Liver (tissue), 9 donors: Measurements from ENCODE around the gene TSPAN5. TPM values are rescaled to one million over a fixed set of nuclear protein-coding genes. Genes with fewer than 3 reads are reported as not detected.
"Not testable (repeated sequence)": the region's sequence is repeated elsewhere in the genome, so short reads cannot be mapped to it uniquely, and the experiment has no call there.

Source experiments
- DNase-seq: peaks from one replicate; pipeline ENCODE4 v3.0.0-alpha.2; 2017; ENCODE audit warnings: low spot score
- H3K27ac ChIP-seq, 2 donors: one replicate each; pipeline ENCODE4 v1.7.0; 2013; ENCODE audit warnings: inconsistent platforms in 2 of 2, low read length in 2 of 2, control low read depth in 1 of 2, low read depth in 1 of 2, mild to moderate bottlenecking in 1 of 2
- H3K27me3 ChIP-seq, 4 donors: one replicate each; pipeline versions ENCODE4 v1.6.1 to v1.7.0; 2013; ENCODE audit warnings: low read length in 3 of 4, inconsistent platforms in 1 of 4, mild to moderate bottlenecking in 1 of 4, moderate library complexity in 1 of 4; ENCODE audit not compliant: control insufficient read depth in 4 of 4, insufficient read depth in 4 of 4
- H3K36me3 ChIP-seq, 4 donors: one replicate each; pipeline versions ENCODE4 v1.6.1 to v1.7.0; 2013; ENCODE audit warnings: low read length in 3 of 4, mild to moderate bottlenecking in 3 of 4, low read depth in 1 of 4, moderate library complexity in 1 of 4; ENCODE audit not compliant: control insufficient read depth in 4 of 4, insufficient read depth in 3 of 4
- H3K4me1 ChIP-seq, 4 donors: one replicate each; pipeline versions ENCODE4 v1.6.1 to v1.7.0; 2013; ENCODE audit warnings: low read length in 3 of 4, mild to moderate bottlenecking in 3 of 4, moderate library complexity in 1 of 4; ENCODE audit not compliant: control insufficient read depth in 4 of 4, insufficient read depth in 4 of 4
- H3K4me3 ChIP-seq, 3 donors: one replicate each; pipeline versions ENCODE4 v1.6.1 to v1.7.0; 2013; ENCODE audit warnings: low read length in 3 of 3, control low read depth in 1 of 3, low read depth in 1 of 3, mild to moderate bottlenecking in 1 of 3
- H3K9ac ChIP-seq, 2 donors: one replicate each; pipeline ENCODE4 v1.7.0; 2013; ENCODE audit warnings: low read length in 2 of 2, mild to moderate bottlenecking in 2 of 2, moderate library complexity in 2 of 2, control low read depth in 1 of 2, low read depth in 1 of 2
- H3K9me3 ChIP-seq, 4 donors: one replicate each; pipeline versions ENCODE4 v1.6.1 to v1.7.0; 2013; ENCODE audit warnings: low read length in 3 of 4; ENCODE audit not compliant: control insufficient read depth in 4 of 4
- FOXA1 ChIP-seq: IDR thresholded peaks from 2 replicates; pipeline ENCODE4 v1.6.1; 2016; ENCODE audit warnings: antibody characterized with exemption
- FOXA2 ChIP-seq: IDR thresholded peaks from 2 replicates; pipeline ENCODE4 v1.6.1; 2016; ENCODE audit warnings: antibody characterized with exemption
- GABPA ChIP-seq, 2 donors: IDR thresholded peaks in 1 of 2; conservative IDR thresholded peaks in 1 of 2; 2 replicates each; pipeline ENCODE4 v1.6.1; 2016; ENCODE audit warnings: antibody characterized with exemption in 2 of 2, mild to moderate bottlenecking in 1 of 2, moderate library complexity in 1 of 2
- HNF4A ChIP-seq, 2 donors: conservative IDR thresholded peaks; 2 replicates each; pipeline ENCODE4 v1.6.1; 2016; ENCODE audit warnings: antibody characterized with exemption in 2 of 2, mild to moderate bottlenecking in 2 of 2
- JUND ChIP-seq, 2 donors: IDR thresholded peaks; 2 replicates each; pipeline ENCODE4 v1.6.1; 2016; ENCODE audit warnings: antibody characterized with exemption in 2 of 2
- NR2F2 ChIP-seq: IDR thresholded peaks from 2 replicates; pipeline ENCODE4 v1.6.1; 2016; ENCODE audit warnings: antibody characterized with exemption
- RXRA ChIP-seq, 2 donors: IDR thresholded peaks; 2 replicates each; pipeline ENCODE4 v1.6.1; 2017 to 2018; ENCODE audit warnings: antibody characterized with exemption in 2 of 2, mild to moderate bottlenecking in 1 of 2
- TAF1 ChIP-seq: conservative IDR thresholded peaks from 2 replicates; pipeline ENCODE4 v1.6.1; 2016; ENCODE audit warnings: antibody characterized with exemption, mild to moderate bottlenecking
- YY1 ChIP-seq: IDR thresholded peaks from 2 replicates; pipeline ENCODE4 v1.6.1; 2016; ENCODE audit warnings: antibody characterized with exemption, mild to moderate bottlenecking
- WGBS: extraction: QIAGEN DNeasy Blood & Tissue Kit; methylation state at CpG from one replicate; pipeline ENCODE4 v1.1.7; 2013; 5-methylcytosine and 5-hydroxymethylcytosine counted together
- polyA plus RNA-seq, 2 donors: library from polyadenylated mRNA; stranded (reverse) in 1 of 2; unstranded in 1 of 2; fragments of 200-250 nt in 1 of 2; fragments of >200 nt in 1 of 2; fragmentation: Nextera tagmentation in 1 of 2; extraction: Ambion mirVana in 1 of 2; gene quantifications; one replicate each; pipeline versions ENCODE4 v1.2.1 to v1.2.3, GENCODE V29; 2013 to 2015
- total RNA-seq, 2 donors: library from RNA; depleted of rRNA; stranded (reverse); fragments of >200 nt; gene quantifications; one replicate each; pipeline ENCODE4 v1.2.3, GENCODE V29; 2014
- TF ChIP-seq, protein P1 (sequence below): fragments of 150-350 bp; IDR thresholded peaks from 2 replicates; pipeline ENCODE4 v1.5.1; 2017; ENCODE audit warnings: improper control_type of control experiment, low read depth, low read length; ENCODE audit not compliant: missing input control
- TF ChIP-seq, protein P2 (sequence below): IDR thresholded peaks from 2 replicates; pipeline ENCODE4 v1.6.1; 2016; ENCODE audit warnings: antibody characterized with exemption
- TF ChIP-seq, protein P3 (sequence below): IDR thresholded peaks from 2 replicates; pipeline ENCODE4 v1.6.1; 2016; ENCODE audit warnings: antibody characterized with exemption, mild to moderate bottlenecking
- TF ChIP-seq, protein P4 (sequence below): IDR thresholded peaks from 2 replicates; pipeline ENCODE4 v1.6.1; 2016; ENCODE audit warnings: antibody characterized with exemption
- donor health status: healthy.
- donor health status: healthy.
- donor health status: healthy.
- donor health status: healthy.
- donor health status: healthy.

TSPAN5 gene
- total and polyA plus RNA-seq, 4 donors: 0.36 to 54.0 (median 0.63) TPM

DNA sequence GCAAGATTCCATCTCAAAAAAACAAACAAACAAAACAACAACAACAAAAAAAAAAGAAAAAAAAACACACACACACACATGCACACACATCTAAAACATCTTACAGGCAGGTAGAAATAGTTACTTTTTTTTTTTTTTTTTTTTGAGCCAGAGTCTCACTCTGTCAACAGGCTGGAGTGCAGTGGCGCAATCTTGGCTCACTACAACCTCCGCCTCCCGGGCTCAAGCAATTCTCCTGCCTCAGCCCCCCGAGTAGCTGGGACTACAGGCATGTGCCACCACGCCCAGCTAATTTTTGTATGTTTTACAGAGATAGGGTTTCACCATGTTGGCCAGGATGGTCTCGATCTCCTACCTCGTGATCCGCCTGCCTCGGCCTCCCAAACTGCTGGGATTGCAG, 201.0 kb downstream of the TSPAN5 start:
- not testable (repeated sequence) for DNase-seq, H3K27ac ChIP-seq, H3K4me3 ChIP-seq, H3K36me3 ChIP-seq, H3K9me3 ChIP-seq, H3K4me1 ChIP-seq, H3K9ac ChIP-seq, H3K27me3 ChIP-seq
- WGBS: 89% methylated on average over 9 of the region's 9 CpGs

DNA sequence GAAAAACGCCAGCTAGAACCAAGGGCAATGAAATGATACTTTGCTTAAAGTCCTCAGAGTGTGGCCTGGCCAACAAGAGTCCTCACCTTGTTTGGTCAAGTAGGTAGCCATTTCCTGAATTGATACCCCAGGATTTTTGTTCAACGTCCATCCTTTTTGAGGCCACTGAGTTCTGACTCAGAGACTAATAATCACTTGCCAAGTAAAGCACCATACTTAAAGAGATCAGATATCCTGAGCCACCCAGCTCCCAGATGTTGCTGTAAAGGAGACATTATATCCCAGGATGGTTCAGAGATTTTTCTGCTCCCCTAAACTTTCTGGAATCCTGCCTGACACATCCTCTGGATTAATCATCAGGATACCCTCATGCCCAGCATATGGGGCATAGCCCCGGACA, 206.3 kb downstream of the TSPAN5 start:
- Histone ChIP-seq H3K36me3 (no peaks in the 10 kb centered on the region), H3K4me1 (no peaks in the 10 kb centered on the region), H3K27me3 (no peaks in the 10 kb centered on the region), H3K4me3 (no peak overlapping the region), H3K9ac (no peak overlapping the region), H3K9me3 (peaks cover 0 to 3% (median 0%) of the 10 kb centered on the region in 4 donors), H3K27ac (no peak overlapping the region)
- WGBS: 78% methylated on average over 3 of the region's 3 CpGs
- DNase-seq: no peak
- no peak for TF ChIP-seq TAF1
- TF ChIP-seq HNF4A (conservative IDR thresholded peaks at IDR 0.05): no peak
- TF ChIP-seq, protein P1, sequence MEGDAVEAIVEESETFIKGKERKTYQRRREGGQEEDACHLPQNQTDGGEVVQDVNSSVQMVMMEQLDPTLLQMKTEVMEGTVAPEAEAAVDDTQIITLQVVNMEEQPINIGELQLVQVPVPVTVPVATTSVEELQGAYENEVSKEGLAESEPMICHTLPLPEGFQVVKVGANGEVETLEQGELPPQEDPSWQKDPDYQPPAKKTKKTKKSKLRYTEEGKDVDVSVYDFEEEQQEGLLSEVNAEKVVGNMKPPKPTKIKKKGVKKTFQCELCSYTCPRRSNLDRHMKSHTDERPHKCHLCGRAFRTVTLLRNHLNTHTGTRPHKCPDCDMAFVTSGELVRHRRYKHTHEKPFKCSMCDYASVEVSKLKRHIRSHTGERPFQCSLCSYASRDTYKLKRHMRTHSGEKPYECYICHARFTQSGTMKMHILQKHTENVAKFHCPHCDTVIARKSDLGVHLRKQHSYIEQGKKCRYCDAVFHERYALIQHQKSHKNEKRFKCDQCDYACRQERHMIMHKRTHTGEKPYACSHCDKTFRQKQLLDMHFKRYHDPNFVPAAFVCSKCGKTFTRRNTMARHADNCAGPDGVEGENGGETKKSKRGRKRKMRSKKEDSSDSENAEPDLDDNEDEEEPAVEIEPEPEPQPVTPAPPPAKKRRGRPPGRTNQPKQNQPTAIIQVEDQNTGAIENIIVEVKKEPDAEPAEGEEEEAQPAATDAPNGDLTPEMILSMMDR: no peak
- TF ChIP-seq FOXA2: no peak
- TF ChIP-seq, protein P2, sequence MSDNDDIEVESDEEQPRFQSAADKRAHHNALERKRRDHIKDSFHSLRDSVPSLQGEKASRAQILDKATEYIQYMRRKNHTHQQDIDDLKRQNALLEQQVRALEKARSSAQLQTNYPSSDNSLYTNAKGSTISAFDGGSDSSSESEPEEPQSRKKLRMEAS: no peak
- TF ChIP-seq, protein P3, sequence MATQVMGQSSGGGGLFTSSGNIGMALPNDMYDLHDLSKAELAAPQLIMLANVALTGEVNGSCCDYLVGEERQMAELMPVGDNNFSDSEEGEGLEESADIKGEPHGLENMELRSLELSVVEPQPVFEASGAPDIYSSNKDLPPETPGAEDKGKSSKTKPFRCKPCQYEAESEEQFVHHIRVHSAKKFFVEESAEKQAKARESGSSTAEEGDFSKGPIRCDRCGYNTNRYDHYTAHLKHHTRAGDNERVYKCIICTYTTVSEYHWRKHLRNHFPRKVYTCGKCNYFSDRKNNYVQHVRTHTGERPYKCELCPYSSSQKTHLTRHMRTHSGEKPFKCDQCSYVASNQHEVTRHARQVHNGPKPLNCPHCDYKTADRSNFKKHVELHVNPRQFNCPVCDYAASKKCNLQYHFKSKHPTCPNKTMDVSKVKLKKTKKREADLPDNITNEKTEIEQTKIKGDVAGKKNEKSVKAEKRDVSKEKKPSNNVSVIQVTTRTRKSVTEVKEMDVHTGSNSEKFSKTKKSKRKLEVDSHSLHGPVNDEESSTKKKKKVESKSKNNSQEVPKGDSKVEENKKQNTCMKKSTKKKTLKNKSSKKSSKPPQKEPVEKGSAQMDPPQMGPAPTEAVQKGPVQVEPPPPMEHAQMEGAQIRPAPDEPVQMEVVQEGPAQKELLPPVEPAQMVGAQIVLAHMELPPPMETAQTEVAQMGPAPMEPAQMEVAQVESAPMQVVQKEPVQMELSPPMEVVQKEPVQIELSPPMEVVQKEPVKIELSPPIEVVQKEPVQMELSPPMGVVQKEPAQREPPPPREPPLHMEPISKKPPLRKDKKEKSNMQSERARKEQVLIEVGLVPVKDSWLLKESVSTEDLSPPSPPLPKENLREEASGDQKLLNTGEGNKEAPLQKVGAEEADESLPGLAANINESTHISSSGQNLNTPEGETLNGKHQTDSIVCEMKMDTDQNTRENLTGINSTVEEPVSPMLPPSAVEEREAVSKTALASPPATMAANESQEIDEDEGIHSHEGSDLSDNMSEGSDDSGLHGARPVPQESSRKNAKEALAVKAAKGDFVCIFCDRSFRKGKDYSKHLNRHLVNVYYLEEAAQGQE: no peak

DNA sequence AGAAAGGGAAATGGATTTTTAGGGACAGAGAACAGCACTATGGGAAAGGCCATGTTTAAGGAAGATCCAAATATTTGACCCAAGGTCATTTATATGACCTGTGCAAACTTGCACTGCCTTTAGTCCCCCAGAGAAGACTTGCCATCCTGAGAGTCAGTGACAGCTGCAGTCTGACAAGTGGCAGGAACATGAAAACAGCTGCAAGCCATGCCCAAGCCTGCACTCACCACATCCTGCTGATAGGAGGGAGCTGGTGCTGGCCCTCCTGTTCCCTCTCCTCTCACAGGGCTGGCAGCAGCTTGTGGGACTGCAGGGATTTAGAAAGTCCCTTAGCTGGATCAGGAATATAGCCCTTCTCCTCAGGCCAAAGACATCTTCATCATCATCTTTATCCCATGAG, 209.5 kb downstream of the TSPAN5 start:
- Histone ChIP-seq H3K9me3 (peaks cover 0 to 3% (median 0%) of the 10 kb centered on the region in 4 donors), H3K4me3 (no peak overlapping the region), H3K27me3 (no peaks in the 10 kb centered on the region), H3K9ac (no peak overlapping the region), H3K36me3 (no peaks in the 10 kb centered on the region), H3K4me1 (no peaks in the 10 kb centered on the region), H3K27ac (no peak overlapping the region)
- TF ChIP-seq, protein P1: no peak
- TF ChIP-seq NR2F2 (no peak), YY1 (no peak), RXRA (IDR thresholded peaks at IDR 0.05) (no peak), HNF4A (conservative IDR thresholded peaks at IDR 0.05) (no peak), GABPA (IDR thresholded peaks at IDR 0.05 in 1 of 2, conservative IDR thresholded peaks at IDR 0.05 in 1 of 2) (no peak), FOXA1 (no peak), JUND (IDR thresholded peaks at IDR 0.05) (no peak), FOXA2 (no peak)
- TF ChIP-seq, protein P3: no peak
- TF ChIP-seq, protein P2: no peak
- TF ChIP-seq, protein P4, sequence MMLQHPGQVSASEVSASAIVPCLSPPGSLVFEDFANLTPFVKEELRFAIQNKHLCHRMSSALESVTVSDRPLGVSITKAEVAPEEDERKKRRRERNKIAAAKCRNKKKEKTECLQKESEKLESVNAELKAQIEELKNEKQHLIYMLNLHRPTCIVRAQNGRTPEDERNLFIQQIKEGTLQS: no peak
- no peak for DNase-seq
